ENCODE measurements around the gene TSR3.

GRCh38 chr16:1380195-1380594 lies 28.5 kb upstream of the TSR3 start:
- TF ChIP-seq CTCF (IDR thresholded peaks at IDR 0.05) (no peak), POLR2A (IDR thresholded peaks at IDR 0.05) (no peak)

Measured in ovary (tissue), 3 donors.